Karpas-422 (cell line): ENCODE measurements around the gene BCKDHB. TPM values are rescaled to one million over a fixed set of nuclear protein-coding genes. Genes with fewer than 3 reads are reported as not detected.

Experiments used
- DNase-seq: peaks from one replicate; pipeline ENCODE4 v3.0.0-alpha.2; 2015
- H2AFZ ChIP-seq: fragments of 200-600 bp; sonication (generic); 2 replicates; pipeline ENCODE4 v1.6.1; 2014; ENCODE audit warnings: antibody characterized with exemption, low read length, mixed read lengths
- H3K27ac ChIP-seq: fragments of 200-600 bp; sonication (generic); 2 replicates; pipeline ENCODE4 v1.5.1; 2014; ENCODE audit warnings: mild to moderate bottlenecking, low read length, moderate library complexity
- H3K27me3 ChIP-seq: fragments of 200-600 bp; sonication (generic); 2 replicates; pipeline ENCODE4 v1.6.1; 2014; ENCODE audit warnings: low read length, mixed read lengths
- H3K36me3 ChIP-seq: fragments of 200-600 bp; sonication (generic); 2 replicates; pipeline ENCODE4 v1.6.1; 2014; ENCODE audit warnings: low read length, mixed read lengths; ENCODE audit not compliant: insufficient read depth
- H3K4me1 ChIP-seq: fragments of 200-600 bp; sonication (generic); 2 replicates; pipeline ENCODE4 v1.6.1; 2014; ENCODE audit warnings: mild to moderate bottlenecking, low read length, mixed read lengths
- H3K4me2 ChIP-seq: fragments of 200-600 bp; sonication (generic); 2 replicates; pipeline ENCODE4 v1.6.1; 2014; ENCODE audit warnings: low read length, low read depth, mild to moderate bottlenecking; ENCODE audit not compliant: poor library complexity, severe bottlenecking
- H3K4me3 ChIP-seq: fragments of 200-600 bp; sonication (generic); 2 replicates; pipeline ENCODE4 v1.5.1; 2014; ENCODE audit warnings: mild to moderate bottlenecking, antibody characterized with exemption, low read length, mixed read lengths
- H3K79me2 ChIP-seq: fragments of 200-600 bp; sonication (generic); 2 replicates; pipeline ENCODE4 v1.6.1; 2014; ENCODE audit warnings: mild to moderate bottlenecking, low read length, mixed read lengths
- H3K9ac ChIP-seq: fragments of 200-600 bp; sonication (generic); 2 replicates; pipeline ENCODE4 v1.6.0; 2014; ENCODE audit warnings: low read length
- H3K9me2 ChIP-seq: fragments of 200-600 bp; sonication (generic), shearing (Covaris generic); replicated peaks from 2 replicates; pipeline ENCODE4 v1.6.0; 2014; ENCODE audit warnings: mild to moderate bottlenecking, low read length, moderate library complexity; ENCODE audit not compliant: insufficient read depth
- H3K9me3 ChIP-seq: fragments of 300-700, 200-600 bp; sonication (generic); 2 replicates; pipeline ENCODE4 v1.6.1; 2014; ENCODE audit warnings: low read length, mixed read lengths
- H4K20me1 ChIP-seq: fragments of 200-600 bp; sonication (generic); 2 replicates; pipeline ENCODE4 v1.6.1; 2014; ENCODE audit warnings: mild to moderate bottlenecking, antibody characterized with exemption, low read length, low read depth; ENCODE audit not compliant: insufficient read depth
- total RNA-seq: library from RNA; depleted of rRNA; stranded (reverse); fragments of >200 nt; shearing (Covaris generic); gene quantifications from 2 replicates; pipeline ENCODE4 v1.2.3, GENCODE V29; 2014; ENCODE audit warnings: low replicate concordance

Gene BCKDHB
- total RNA-seq, 1 experiment from 2014 or later: 58.3 TPM

DNA sequence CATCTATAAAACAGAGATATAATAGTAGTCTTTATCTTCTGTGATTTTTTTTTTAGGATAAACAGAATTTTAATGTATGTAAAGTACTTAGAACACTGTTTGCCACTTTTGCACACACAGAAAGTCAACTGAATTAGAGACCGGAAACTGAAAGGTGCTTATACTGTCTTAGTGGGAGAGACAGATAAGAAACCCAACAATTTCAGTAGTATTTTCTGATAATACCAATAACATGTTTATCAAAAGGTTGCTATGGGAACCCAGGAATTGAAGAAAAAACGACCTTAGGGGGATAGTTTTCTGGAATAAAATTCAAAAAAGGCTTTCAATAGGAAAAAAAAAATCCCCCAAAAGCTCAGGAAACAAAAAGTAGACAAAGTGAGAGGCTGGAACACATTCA lies 138.6 kb downstream of the BCKDHB start:
- Histone ChIP-seq H3K4me1 (no peaks in the 10 kb centered on the region), H3K4me2 (no peak overlapping the region), H3K27me3 (no peaks in the 10 kb centered on the region), H3K9me2 (no peaks in the 10 kb centered on the region), H3K27ac (no peak overlapping the region), H3K4me3 (no peak overlapping the region), H2AFZ (no peak overlapping the region), H3K9me3 (no peaks in the 10 kb centered on the region), H4K20me1 (no peaks in the 10 kb centered on the region), H3K79me2 (peaks cover 18% of the 10 kb centered on the region), H3K9ac (no peak overlapping the region), H3K36me3 (no peaks in the 10 kb centered on the region)
- DNase-seq: no peak

DNA sequence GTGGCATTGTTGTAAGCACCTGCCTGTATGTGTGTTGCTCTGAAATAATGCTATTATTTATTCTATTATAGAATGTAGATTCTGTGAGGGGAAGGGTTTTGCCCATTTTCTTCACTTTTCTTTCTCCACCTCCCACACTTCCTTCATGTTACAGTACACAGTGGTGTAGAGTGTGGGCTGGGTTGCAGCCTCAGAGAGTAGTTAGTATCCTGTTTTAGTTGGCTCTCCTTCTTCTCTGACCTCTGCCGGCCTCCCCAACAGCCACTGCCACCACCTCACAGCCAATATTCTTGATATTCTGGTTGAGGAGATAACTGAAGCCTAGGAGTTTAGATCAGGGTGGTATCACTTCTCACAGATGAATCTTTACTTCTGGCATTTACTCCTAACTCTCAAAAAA lies 143.4 kb downstream of the BCKDHB start:
- Histone ChIP-seq H3K9me3 (no peaks in the 10 kb centered on the region), H3K27me3 (no peaks in the 10 kb centered on the region), H3K4me2 (no peak overlapping the region), H3K27ac (no peak overlapping the region), H4K20me1 (no peaks in the 10 kb centered on the region), H3K79me2 (peaks cover 20% of the 10 kb centered on the region), H3K4me3 (no peak overlapping the region), H3K36me3 (no peaks in the 10 kb centered on the region), H2AFZ (no peak overlapping the region), H3K9me2 (no peaks in the 10 kb centered on the region), H3K4me1 (no peaks in the 10 kb centered on the region; the same call in 1 of the 2 replicates), H3K9ac (no peak overlapping the region)
- DNase-seq: no peak

DNA sequence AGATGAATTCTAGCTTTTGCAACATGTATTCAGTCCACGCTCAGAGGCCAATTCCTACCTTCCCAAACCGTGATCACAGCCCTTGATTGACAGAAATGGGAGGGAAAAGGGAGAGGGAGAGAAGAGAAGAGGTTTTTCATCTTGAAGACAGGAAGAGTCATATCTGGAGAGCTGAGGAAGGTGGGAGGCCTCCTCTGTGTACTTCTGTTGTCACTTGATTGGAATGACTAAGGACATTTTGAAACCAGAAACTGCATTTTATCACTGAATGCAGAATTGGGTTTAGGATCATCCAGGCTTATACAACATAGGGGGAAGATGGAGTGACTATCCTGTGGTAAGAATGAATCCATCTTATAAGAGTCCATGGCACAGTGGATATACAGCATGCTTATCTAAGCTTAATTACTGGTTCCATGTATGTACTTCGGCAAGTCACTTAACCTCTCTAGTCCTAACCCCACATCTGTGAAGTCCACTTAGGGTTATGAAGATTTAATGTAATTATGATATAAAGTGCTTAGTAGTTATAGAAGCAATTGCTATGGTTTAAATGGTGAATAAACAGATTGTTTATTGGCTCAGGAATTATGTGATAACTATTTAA lies 144.0 kb downstream of the BCKDHB start:
- H3K27me3 ChIP-seq: no peaks in the 10 kb centered on the region
- H3K4me3 ChIP-seq: no peak overlapping the region
- no peaks in the 10 kb centered on the region; the same call in 1 of the 2 replicates for H3K4me1 ChIP-seq
- no peak overlapping the region for H2AFZ ChIP-seq
- H3K4me2 ChIP-seq: no peak overlapping the region
- H3K9ac ChIP-seq: no peak overlapping the region
- no peaks in the 10 kb centered on the region for H4K20me1 ChIP-seq
- no peaks in the 10 kb centered on the region for H3K9me3 ChIP-seq
- H3K36me3 ChIP-seq: no peaks in the 10 kb centered on the region
- no peak overlapping the region for H3K27ac ChIP-seq
- H3K9me2 ChIP-seq: no peaks in the 10 kb centered on the region
- no peak for DNase-seq
- H3K79me2 ChIP-seq: peaks cover 20% of the 10 kb centered on the region

DNA sequence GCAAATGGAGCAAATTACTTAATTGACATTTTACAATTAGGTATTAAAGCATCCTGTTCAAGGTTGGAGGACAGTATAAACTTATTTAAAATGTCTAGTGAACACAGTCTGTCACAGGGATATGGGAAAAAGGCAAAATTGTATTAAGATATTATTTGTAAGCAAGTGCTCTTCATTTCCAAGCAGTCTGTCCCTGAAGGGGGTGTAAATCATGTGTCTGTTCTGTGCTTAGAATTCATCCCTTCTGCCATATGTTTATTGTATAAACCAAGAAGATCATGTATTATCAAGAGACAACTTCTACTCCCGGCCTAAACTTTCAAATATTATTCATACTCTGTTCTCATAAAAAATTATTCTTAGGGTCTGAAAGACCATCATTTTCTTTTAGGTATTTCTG lies 144.8 kb downstream of the BCKDHB start:
- no peaks in the 10 kb centered on the region for H3K9me2 ChIP-seq
- no peaks in the 10 kb centered on the region for H4K20me1 ChIP-seq
- H3K27ac ChIP-seq: no peak overlapping the region
- H3K4me2 ChIP-seq: no peak overlapping the region
- H3K9me3 ChIP-seq: no peaks in the 10 kb centered on the region
- H3K79me2 ChIP-seq: peaks cover 19% of the 10 kb centered on the region
- DNase-seq: no peak
- H3K27me3 ChIP-seq: no peaks in the 10 kb centered on the region
- H3K4me1 ChIP-seq: no peaks in the 10 kb centered on the region; the same call in 1 of the 2 replicates
- H3K4me3 ChIP-seq: no peak overlapping the region
- no peaks in the 10 kb centered on the region for H3K36me3 ChIP-seq
- H3K9ac ChIP-seq: no peak overlapping the region
- no peak overlapping the region for H2AFZ ChIP-seq

DNA sequence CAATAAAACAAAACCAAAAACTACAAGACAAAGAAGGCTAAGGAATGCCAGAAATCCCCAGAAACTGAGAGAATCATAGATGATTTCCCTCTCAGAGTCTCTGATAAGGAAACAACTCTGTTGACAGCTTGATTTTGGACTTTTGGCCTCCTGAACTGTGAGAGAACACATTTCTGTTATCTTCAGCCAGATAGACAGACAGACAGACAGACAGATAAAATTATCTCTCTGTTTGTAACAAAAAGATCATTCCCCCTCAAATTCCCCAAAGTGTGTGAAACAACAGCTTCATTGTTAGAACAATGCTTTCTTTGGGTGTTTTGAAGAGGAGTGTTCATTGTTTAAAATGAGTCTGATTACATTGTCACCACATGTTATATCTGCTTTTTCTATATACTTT lies 148.2 kb downstream of the BCKDHB start:
- no peaks in the 10 kb centered on the region for H3K36me3 ChIP-seq
- no peaks in the 10 kb centered on the region for H3K9me2 ChIP-seq
- no peak overlapping the region for H3K4me3 ChIP-seq
- no peaks in the 10 kb centered on the region for H3K9me3 ChIP-seq
- H4K20me1 ChIP-seq: no peaks in the 10 kb centered on the region
- H3K27ac ChIP-seq: no peak overlapping the region
- no peaks in the 10 kb centered on the region for H3K27me3 ChIP-seq
- H2AFZ ChIP-seq: no peak overlapping the region
- H3K9ac ChIP-seq: no peak overlapping the region
- peaks cover 10% of the 10 kb centered on the region; the same call in 1 of the 2 replicates for H3K79me2 ChIP-seq
- no peaks in the 10 kb centered on the region; the same call in 1 of the 2 replicates for H3K4me1 ChIP-seq
- H3K4me2 ChIP-seq: no peak overlapping the region
- DNase-seq: no peak

DNA sequence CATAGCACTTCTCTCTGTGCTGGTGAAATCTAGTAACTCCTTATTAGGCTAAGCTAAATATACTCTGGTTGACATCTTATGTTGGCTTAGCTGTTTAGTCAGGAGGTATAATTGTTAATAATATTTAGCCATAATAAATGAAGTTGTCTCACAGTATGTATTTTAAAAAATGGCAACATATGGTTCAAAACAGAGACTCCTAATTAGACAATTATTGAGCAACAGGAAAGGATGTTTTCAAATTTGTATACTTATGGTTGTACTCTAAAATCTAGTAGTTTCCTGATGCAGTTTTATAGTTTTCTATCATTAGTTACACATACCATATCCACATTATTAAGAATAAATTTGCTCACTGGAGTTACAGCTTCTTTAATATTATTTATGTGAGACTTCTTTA lies 150.2 kb downstream of the BCKDHB start:
- Histone ChIP-seq H3K9ac (no peak overlapping the region), H3K9me2 (no peaks in the 10 kb centered on the region), H3K36me3 (no peaks in the 10 kb centered on the region), H3K4me2 (no peak overlapping the region), H3K27me3 (no peaks in the 10 kb centered on the region), H3K4me1 (no peaks in the 10 kb centered on the region; the same call in 1 of the 2 replicates), H3K4me3 (no peak overlapping the region), H4K20me1 (no peaks in the 10 kb centered on the region), H3K27ac (no peak overlapping the region), H2AFZ (no peak overlapping the region), H3K79me2 (peaks cover 3% of the 10 kb centered on the region; the same call in 1 of the 2 replicates), H3K9me3 (no peaks in the 10 kb centered on the region)
- DNase-seq: no peak

DNA sequence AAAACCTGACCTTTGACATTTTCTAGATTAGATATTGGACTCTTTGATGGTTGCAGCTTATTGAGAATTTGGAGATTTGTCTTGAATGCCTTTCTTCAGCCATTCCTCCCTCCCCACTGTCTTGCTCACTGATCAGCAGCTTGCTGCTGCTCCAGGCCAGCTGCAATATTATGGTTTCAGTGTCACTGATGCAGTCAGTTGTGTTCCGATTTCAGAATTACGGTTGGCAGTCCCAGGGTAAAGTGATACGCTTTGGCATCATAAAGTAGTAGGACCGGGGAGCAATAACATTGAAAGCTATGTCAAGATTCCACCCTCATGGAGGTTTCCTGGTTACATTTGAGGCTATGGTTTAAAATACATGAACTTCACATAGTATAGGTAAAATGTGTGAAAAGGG lies 152.6 kb downstream of the BCKDHB start:
- DNase-seq: no peak
- no peaks in the 10 kb centered on the region for H4K20me1 ChIP-seq
- no peak overlapping the region for H3K4me2 ChIP-seq
- H3K9me3 ChIP-seq: no peaks in the 10 kb centered on the region
- H3K27ac ChIP-seq: no peak overlapping the region
- H3K79me2 ChIP-seq: peaks cover 6% of the 10 kb centered on the region; the same call in 1 of the 2 replicates
- no peaks in the 10 kb centered on the region for H3K36me3 ChIP-seq
- H3K9me2 ChIP-seq: no peaks in the 10 kb centered on the region
- H3K4me3 ChIP-seq: no peak overlapping the region
- peaks cover 3% of the 10 kb centered on the region; the same call in 1 of the 2 replicates for H3K4me1 ChIP-seq
- no peak overlapping the region for H2AFZ ChIP-seq
- no peak overlapping the region for H3K9ac ChIP-seq
- H3K27me3 ChIP-seq: no peaks in the 10 kb centered on the region

DNA sequence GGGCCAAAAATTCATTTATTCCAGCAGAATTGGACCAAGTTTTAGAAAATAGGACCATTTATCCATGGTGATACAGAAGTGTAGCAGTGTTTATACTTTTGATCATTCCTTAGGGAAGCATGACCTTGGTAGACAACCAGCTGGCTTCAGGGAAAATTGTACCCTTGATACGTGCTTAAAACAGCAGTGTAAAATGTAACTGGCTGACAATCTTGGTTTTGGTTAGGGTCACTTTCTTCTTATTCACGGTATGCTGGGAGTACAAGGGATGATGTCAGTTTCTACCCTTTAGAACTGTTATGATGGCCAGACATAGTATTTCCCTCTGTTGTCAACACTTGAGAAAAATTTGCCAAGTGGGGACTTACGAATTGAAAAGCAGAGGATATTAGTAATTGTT lies 157.1 kb downstream of the BCKDHB start:
- no peaks in the 10 kb centered on the region; the same call in 1 of the 2 replicates for H3K36me3 ChIP-seq
- H3K27me3 ChIP-seq: no peaks in the 10 kb centered on the region
- no peak overlapping the region for H3K4me2 ChIP-seq

More for the DNA sequence above, 157.1 kb downstream of the BCKDHB start:
- no peaks in the 10 kb centered on the region for H3K9me2 ChIP-seq
- no peak overlapping the region for H3K27ac ChIP-seq
- DNase-seq: no peak
- no peak overlapping the region for H3K9ac ChIP-seq
- no peaks in the 10 kb centered on the region for H3K9me3 ChIP-seq
- no peaks in the 10 kb centered on the region for H4K20me1 ChIP-seq
- peaks cover 3% of the 10 kb centered on the region; the same call in 1 of the 2 replicates for H3K4me1 ChIP-seq
- no peak overlapping the region for H3K4me3 ChIP-seq
- no peak overlapping the region for H2AFZ ChIP-seq
- peaks cover 4% of the 10 kb centered on the region; the same call in 1 of the 2 replicates for H3K79me2 ChIP-seq
